GOT3 (cell line): Measurements from ENCODE around the gene GPR27.

ENCODE experiments used
- DNase-seq: peaks from one replicate; lab custom pipeline; 2025; ENCODE audit warnings: mixed read lengths; lab: John Stamatoyannopoulos, UW

GPR27 gene

GRCh38 chr3:71753701-71754609 lies at the start of gene GPR27:
Gene GPR27 (plus strand): TSS chr3:71753855. CDS start chr3:71754050, 195 bp downstream.
- DNase-seq, result no peak

GRCh38 chr3:71704915-71705314 lies 48.7 kb upstream of the GPR27 start:
- no peak for DNase-seq

- no peak for DNase-seq
Observed at GRCh38 chr3:71705681-71706080, 48.0 kb upstream of the GPR27 start.

- DNase-seq, result no peak
Observed at GRCh38 chr3:71707595-71707994, 46.1 kb upstream of the GPR27 start.

GRCh38 chr3:71708476-71709105 lies 45.1 kb upstream of the GPR27 start:
- DNase-seq, result no peak

GRCh38 chr3:71709908-71710511 lies 43.6 kb upstream of the GPR27 start:
- DNase-seq, result no peak

- no peak for DNase-seq
Observed at GRCh38 chr3:71710906-71711494, 42.7 kb upstream of the GPR27 start.

GRCh38 chr3:71713041-71713440 lies 40.6 kb upstream of the GPR27 start:
- DNase-seq, result no peak

- DNase-seq, result no peak
Observed at GRCh38 chr3:71714595-71714994, 39.1 kb upstream of the GPR27 start.

GRCh38 chr3:71718072-71718471 lies 35.6 kb upstream of the GPR27 start:
- DNase-seq, result no peak

GRCh38 chr3:71721002-71721401 lies 32.7 kb upstream of the GPR27 start:
- no peak for DNase-seq

GRCh38 chr3:71721651-71722157 lies 32.0 kb upstream of the GPR27 start:
- no peak for DNase-seq

- DNase-seq, result no peak
Observed at GRCh38 chr3:71722693-71723092, 31.0 kb upstream of the GPR27 start.

GRCh38 chr3:71723452-71724170 lies 30.0 kb upstream of the GPR27 start:
- no peak for DNase-seq

- DNase-seq, result no peak
Observed at GRCh38 chr3:71724171-71724453, 29.5 kb upstream of the GPR27 start.

- no peak for DNase-seq
Observed at GRCh38 chr3:71724584-71725270, 28.9 kb upstream of the GPR27 start.

- no peak for DNase-seq
Observed at GRCh38 chr3:71725271-71725991, 28.2 kb upstream of the GPR27 start, which contains the start of gene EIF4E3. Gene EIF4E3 (minus strand): TSS chr3:71725402. CDS start chr3:71725367, 35 bp downstream.

GRCh38 chr3:71726146-71726545 lies 27.5 kb upstream of the GPR27 start:
- DNase-seq, result no peak

GRCh38 chr3:71728632-71729342 lies 24.9 kb upstream of the GPR27 start:
- no peak for DNase-seq

- DNase-seq, result no peak
Observed at GRCh38 chr3:71732637-71733036, 21.0 kb upstream of the GPR27 start.
